ENCODE results near the gene HEATR9.

DNA sequence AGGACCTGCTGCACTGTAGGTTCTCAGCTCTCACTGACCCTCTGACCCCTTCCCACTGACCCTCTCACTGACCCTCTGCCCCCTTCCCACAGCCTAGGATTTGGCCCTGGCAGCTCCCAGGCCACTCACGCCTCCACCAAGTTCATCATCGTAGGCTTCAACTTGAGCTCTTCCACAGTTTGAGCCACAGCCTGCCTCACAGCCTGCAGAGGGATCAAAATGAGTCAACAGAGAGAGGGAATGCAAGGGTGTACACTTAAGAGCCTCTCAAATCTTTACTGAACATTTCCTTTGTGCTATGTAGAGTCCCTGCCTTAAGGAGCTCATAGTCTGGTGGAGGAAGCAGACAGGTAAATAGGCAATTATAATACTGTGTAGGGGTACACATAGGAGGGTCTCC is 12.1 kb downstream of the HEATR9 start:
- TF ChIP-seq EZH2 (IDR thresholded peaks at IDR 0.05; ENCODE audit: borderline replicate concordance): no peak
- TF ChIP-seq, protein P1, sequence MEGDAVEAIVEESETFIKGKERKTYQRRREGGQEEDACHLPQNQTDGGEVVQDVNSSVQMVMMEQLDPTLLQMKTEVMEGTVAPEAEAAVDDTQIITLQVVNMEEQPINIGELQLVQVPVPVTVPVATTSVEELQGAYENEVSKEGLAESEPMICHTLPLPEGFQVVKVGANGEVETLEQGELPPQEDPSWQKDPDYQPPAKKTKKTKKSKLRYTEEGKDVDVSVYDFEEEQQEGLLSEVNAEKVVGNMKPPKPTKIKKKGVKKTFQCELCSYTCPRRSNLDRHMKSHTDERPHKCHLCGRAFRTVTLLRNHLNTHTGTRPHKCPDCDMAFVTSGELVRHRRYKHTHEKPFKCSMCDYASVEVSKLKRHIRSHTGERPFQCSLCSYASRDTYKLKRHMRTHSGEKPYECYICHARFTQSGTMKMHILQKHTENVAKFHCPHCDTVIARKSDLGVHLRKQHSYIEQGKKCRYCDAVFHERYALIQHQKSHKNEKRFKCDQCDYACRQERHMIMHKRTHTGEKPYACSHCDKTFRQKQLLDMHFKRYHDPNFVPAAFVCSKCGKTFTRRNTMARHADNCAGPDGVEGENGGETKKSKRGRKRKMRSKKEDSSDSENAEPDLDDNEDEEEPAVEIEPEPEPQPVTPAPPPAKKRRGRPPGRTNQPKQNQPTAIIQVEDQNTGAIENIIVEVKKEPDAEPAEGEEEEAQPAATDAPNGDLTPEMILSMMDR (IDR thresholded peaks at IDR 0.05; ENCODE audit: poor library complexity): no peak
- TF ChIP-seq EZH2phosphoT487 (IDR thresholded peaks at IDR 0.05; ENCODE audit: low read depth, severe bottlenecking, unreplicated experiment): no peak

Data from hepatocyte (in vitro differentiated cells).